AG04450 (cell line): Measurements from ENCODE around the gene SMC3. TPM values are rescaled to one million over a fixed set of nuclear protein-coding genes. Genes with fewer than 3 reads are reported as not detected.

Source experiments
- CTCF ChIA-PET: fragments of 300-600, 350-600 bp; formaldehyde crosslinking; extraction: SDS; loops from one replicate; lab custom pipeline; 2022; ENCODE audit warnings: antibody characterized with exemption, inconsistent platforms; lab: Charles Lee
- POLR2A ChIA-PET: fragments of 350-600 bp; formaldehyde crosslinking; extraction: SDS; loops from one replicate; lab custom pipeline; 2021; ENCODE audit warnings: antibody characterized with exemption, inconsistent platforms; lab: Yijun Ruan, JAX
- DNase-seq: peaks from one replicate; pipeline ENCODE4 v3.0.0-alpha.2; 2011; ENCODE audit warnings: low read depth, low spot score
- H3K27ac ChIP-seq: one replicate; pipeline ENCODE4 v1.5.1; 2012; ENCODE audit warnings: low read depth, low read length, control low read depth
- H3K27me3 ChIP-seq: one replicate; pipeline ENCODE4 v1.6.0; 2012; ENCODE audit warnings: low read length; ENCODE audit not compliant: control insufficient read depth, insufficient read depth
- H3K4me3 ChIP-seq: 2 replicates; pipeline ENCODE4 v1.5.1; 2011; ENCODE audit warnings: mild to moderate bottlenecking, low read depth, low read length, control low read depth
- H3K9me3 ChIP-seq: 2 replicates; pipeline ENCODE4 v1.5.1; 2012; ENCODE audit warnings: low read length; ENCODE audit not compliant: control insufficient read depth, insufficient read depth
- polyA plus RNA-seq: library from polyadenylated mRNA; depleted of rRNA; stranded (reverse); fragments of >200 nt; gene quantifications from 2 replicates; pipeline ENCODE4 v1.2.3, GENCODE V29; 2011
- TF ChIP-seq, protein P1 (sequence below): IDR thresholded peaks from 2 replicates; pipeline ENCODE4 v1.5.1; 2011; ENCODE audit warnings: low read depth, low read length, control low read depth, inconsistent platforms

Gene SMC3
- polyA plus RNA-seq, 1 experiment = 26.2 TPM

- TF ChIP-seq, protein P1, sequence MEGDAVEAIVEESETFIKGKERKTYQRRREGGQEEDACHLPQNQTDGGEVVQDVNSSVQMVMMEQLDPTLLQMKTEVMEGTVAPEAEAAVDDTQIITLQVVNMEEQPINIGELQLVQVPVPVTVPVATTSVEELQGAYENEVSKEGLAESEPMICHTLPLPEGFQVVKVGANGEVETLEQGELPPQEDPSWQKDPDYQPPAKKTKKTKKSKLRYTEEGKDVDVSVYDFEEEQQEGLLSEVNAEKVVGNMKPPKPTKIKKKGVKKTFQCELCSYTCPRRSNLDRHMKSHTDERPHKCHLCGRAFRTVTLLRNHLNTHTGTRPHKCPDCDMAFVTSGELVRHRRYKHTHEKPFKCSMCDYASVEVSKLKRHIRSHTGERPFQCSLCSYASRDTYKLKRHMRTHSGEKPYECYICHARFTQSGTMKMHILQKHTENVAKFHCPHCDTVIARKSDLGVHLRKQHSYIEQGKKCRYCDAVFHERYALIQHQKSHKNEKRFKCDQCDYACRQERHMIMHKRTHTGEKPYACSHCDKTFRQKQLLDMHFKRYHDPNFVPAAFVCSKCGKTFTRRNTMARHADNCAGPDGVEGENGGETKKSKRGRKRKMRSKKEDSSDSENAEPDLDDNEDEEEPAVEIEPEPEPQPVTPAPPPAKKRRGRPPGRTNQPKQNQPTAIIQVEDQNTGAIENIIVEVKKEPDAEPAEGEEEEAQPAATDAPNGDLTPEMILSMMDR = no peak
- Histone ChIP-seq H3K27me3 (peaks cover 11% of the 10 kb centered on the region), H3K27ac (no peak overlapping the region), H3K9me3 (no peaks in the 10 kb centered on the region), H3K4me3 (no peak overlapping the region)
- CTCF ChIA-PET = interaction anchor here (1.5 kb wide), 1 partner anchor 306 kb away, joined by 5 read pairs; no protein-coding TSS in a partner anchor
- no peak for DNase-seq
- POLR2A ChIA-PET = no interaction called here
These were observed 45.1 kb downstream of the SMC3 start for GRCh38 chr10:110612629-110613028.

GRCh38 chr10:110613341-110613995 is 46.0 kb downstream of the SMC3 start:
- H3K27me3 ChIP-seq = peaks cover 11% of the 10 kb centered on the region
- DNase-seq = no peak
- no peak overlapping the region for H3K27ac ChIP-seq
- CTCF ChIA-PET = no interaction called here
- no peak overlapping the region for H3K4me3 ChIP-seq
- H3K9me3 ChIP-seq = no peaks in the 10 kb centered on the region
- POLR2A ChIA-PET = no interaction called here
- TF ChIP-seq, protein P1 = no peak

DNA sequence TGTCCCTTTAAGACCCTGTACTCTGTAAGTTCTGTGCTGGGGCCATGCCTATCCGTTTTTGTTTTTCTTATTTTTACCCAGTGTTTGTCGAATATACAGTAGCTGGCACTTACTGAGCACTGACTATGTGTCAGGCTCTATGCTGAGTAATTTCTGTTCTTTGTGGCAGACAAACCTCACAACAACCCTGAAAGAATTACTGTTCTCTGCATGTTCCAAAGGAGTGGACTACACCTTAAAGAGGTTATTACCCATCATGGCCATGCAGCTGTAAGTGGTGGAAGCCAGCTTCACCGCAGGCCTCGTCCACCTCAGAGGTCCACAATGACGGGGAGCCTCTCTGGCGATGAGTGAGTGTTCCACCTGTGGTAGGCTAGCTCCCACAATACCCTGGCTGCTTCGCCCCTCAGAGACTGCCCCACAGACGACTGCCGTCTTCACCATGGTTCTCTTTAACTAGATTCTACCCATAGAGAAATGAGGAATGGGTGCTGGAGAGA is 46.6 kb downstream of the SMC3 start:
- TF ChIP-seq, protein P1 = no peak
- ChIA-PET POLR2A (no interaction called here), CTCF (no interaction called here)
- no peak for DNase-seq
- Histone ChIP-seq H3K27me3 (peaks cover 16% of the 10 kb centered on the region), H3K4me3 (no peak overlapping the region), H3K9me3 (no peaks in the 10 kb centered on the region), H3K27ac (no peak overlapping the region)

DNA sequence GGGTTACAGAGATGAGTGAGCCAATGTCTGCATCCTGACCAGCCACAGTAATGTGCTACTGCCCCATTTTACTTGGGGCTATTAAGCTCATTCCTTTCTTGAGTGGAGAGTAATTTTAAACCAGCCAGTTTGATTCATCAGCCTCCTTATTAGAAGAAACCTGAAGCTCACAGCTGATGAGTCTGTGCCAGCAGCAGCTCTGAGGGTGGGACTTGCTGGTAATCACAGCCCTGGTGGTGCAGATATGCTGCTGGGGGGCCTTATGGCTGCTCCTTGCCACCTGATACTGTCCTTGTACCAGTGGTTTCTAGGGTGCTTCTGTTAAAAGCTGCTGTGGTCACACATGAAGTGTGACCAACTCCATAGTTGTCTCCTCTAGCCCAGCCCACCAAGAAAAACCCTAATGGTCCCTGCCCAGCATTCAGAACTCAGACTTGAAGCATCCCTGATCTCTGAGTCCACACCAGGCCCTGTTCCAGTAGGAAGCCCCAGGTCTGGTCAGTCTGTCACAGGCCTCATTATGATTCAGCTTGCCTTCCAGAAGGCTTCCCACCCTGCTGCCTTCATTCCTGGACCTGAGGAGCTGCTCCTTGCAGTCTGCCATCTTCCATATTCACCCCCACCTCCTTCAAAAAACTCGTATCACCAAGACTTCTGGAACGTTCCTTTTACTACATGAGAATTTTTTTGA is 47.7 kb downstream of the SMC3 start:
- ChIA-PET POLR2A (no interaction called here), CTCF (interaction anchor here (1.0 to 1.4 kb wide), 2 partner anchors 12 to 57 kb away, joined by 4 read pairs; no protein-coding TSS in a partner anchor)
- no peak overlapping the region for H3K27ac ChIP-seq
- H3K27me3 ChIP-seq = peaks cover 16% of the 10 kb centered on the region
- peak; percentile 4 for DNase-seq
- H3K9me3 ChIP-seq = no peaks in the 10 kb centered on the region
- TF ChIP-seq, protein P1 = no peak
- no peak overlapping the region for H3K4me3 ChIP-seq

DNA sequence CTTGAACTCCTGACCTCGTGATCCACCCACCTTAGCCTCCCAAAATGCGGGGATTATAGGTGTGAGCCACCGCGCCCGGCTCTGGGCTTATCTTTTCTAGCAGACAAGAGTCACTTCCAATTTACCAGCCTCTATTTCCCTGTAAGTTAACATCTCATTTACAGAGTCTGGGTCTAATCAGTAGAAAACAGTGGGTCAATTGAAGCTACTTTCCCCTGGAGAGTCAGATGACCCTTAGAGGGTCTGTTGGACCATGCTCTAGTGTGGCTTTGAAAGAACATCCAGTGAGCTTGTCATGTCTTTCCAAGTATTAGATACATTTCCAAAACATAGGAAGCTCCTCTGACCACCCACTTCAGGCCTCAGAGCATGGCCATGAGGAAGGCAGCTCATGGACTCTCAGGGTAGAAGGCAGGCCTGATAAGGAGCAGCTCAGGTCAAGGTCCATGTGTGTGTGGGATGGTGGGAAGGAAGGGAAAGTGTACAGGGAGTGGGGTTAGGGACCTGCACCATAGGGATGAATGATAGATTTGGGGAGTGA is 49.1 kb downstream of the SMC3 start:
- ChIA-PET CTCF (no interaction called here), POLR2A (no interaction called here)
- H3K4me3 ChIP-seq = no peak overlapping the region
- TF ChIP-seq, protein P1 = no peak
- H3K27ac ChIP-seq = no peak overlapping the region
- DNase-seq = no peak
- H3K27me3 ChIP-seq = peaks cover 16% of the 10 kb centered on the region
- no peaks in the 10 kb centered on the region for H3K9me3 ChIP-seq
